GOT3 (cell line): ENCODE measurements around the gene NUP133.

Experiments
- DNase-seq: peaks from one replicate; lab custom pipeline; 2025; ENCODE audit warnings: mixed read lengths; lab: John Stamatoyannopoulos, UW

Gene NUP133

GRCh38 chr1:229452956-229453801, 55.0 kb downstream of the NUP133 start:
- no peak for DNase-seq

DNA sequence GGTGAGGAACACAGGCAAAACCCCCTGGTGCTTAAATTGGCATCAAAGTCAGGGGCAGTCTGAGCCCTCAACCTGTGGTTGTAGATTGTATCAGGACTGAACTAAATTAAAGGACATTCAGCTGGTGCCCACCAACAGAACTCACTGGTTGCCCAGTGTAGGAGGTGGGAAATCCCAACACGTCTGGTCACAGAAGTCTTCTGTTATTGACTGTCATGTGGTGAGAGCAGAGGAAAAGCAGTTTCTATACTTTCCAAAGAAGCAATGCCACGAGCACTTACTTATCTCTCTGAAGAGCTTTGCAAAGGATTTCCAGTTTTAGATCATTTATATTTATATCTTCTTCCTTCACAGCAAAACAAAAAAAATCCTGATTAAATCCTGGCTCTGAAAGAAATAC, 59.3 kb downstream of the NUP133 start:
- DNase-seq, result no peak

DNA sequence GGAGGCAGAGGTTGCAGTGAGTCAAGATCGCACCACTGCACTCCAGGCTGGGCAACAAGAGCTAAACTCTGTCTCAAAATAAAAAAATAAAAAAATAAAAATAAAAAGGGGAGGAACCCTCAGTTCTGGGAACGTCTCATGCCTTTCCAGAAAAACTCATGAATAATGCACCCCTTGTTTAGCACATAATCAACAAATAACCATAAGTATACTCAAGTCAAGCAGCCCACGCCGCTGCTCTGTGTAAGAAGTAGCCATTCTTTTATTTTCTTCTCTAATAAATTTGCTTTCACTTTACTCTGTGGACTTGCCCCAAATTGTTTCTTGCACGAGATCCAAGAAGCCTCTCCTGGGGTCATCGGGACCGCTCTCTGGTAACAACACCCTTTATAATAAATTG, 59.8 kb downstream of the NUP133 start:
- DNase-seq, result no peak

DNA sequence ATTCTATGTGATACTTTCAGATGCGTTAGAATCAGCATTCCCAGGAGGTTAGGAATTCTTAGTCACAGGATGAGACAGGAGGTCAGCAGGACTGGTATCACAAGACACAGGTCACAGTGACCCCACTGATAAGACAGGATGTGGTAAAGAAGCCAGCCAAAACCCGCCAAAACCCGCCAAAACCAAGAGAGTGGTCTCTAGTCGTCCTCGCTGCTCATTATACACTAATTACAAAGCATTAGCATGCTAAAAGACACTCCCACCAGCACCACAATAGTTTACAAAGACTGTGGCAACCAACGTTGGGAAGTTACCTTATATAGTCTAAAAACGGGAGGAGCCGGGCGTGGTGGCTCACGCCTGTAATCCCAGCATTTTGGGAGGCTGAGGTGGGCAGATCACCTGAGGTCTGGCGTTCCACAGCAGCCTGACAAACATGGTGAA, 60.3 kb downstream of the NUP133 start:
- no peak for DNase-seq

- DNase-seq, result no peak
Observed at GRCh38 chr1:229445828-229446227, 62.3 kb downstream of the NUP133 start.

- DNase-seq, result no peak
Observed at GRCh38 chr1:229440851-229441537, 67.1 kb downstream of the NUP133 start.

- no peak for DNase-seq
Observed at GRCh38 chr1:229438021-229438420, 70.1 kb downstream of the NUP133 start.

DNA sequence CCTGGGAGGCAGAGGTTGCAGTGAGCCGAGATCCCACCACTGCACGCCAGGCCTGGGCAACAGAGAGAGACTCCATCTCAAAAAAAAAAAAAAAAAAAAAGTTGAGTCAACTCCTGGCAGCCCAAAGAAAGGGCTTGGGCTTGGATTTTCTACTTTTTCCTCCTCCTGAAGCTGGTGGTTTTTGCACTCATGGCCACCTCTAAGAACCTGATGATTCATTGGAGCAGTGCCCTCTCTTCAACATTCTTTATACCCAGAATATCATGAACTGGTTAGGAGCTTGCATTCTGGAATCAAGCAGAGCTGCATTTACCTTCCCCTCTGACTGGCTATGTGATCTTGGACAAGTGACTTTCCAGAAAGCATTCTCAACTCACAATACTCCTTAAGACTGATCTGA, 70.7 kb downstream of the NUP133 start:
- DNase-seq, result no peak

DNA sequence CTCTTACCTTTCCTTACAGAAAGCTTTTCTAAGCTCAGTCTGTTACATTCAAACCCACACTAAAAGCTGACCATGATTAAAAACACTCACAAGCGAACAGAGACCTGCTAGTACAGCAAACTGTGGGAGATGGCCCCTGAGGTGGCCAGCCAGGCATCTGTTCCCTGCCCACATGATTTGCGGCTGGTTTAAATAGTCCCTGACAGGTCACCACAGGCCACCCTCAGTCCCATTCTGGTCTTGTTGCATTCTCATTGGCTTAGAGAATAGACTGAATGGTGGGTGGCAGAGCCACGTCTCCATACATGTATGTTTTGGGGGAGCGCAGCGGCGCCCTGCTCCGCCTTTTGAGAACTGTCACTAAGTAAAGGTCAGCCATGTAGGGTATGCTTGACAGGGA, 71.9 kb downstream of the NUP133 start:
- no peak for DNase-seq

- DNase-seq, result no peak
Observed at GRCh38 chr1:229434641-229435051, 73.5 kb downstream of the NUP133 start.

GRCh38 chr1:229434005-229434640, 74.0 kb downstream of the NUP133 start, which contains the start of gene ACTA1:
Gene ACTA1, minus strand, starts transcription at chr1:229434094. Its CDS starts 979 bp downstream, at chr1:229433115.
- DNase-seq, result no peak

- no peak for DNase-seq
Observed at GRCh38 chr1:229433364-229434004, 74.7 kb downstream of the NUP133 start.

- no peak for DNase-seq
Observed at GRCh38 chr1:229432905-229433304, 75.2 kb downstream of the NUP133 start.

- no peak for DNase-seq
Observed at GRCh38 chr1:229432116-229432461, 76.1 kb downstream of the NUP133 start.

DNA sequence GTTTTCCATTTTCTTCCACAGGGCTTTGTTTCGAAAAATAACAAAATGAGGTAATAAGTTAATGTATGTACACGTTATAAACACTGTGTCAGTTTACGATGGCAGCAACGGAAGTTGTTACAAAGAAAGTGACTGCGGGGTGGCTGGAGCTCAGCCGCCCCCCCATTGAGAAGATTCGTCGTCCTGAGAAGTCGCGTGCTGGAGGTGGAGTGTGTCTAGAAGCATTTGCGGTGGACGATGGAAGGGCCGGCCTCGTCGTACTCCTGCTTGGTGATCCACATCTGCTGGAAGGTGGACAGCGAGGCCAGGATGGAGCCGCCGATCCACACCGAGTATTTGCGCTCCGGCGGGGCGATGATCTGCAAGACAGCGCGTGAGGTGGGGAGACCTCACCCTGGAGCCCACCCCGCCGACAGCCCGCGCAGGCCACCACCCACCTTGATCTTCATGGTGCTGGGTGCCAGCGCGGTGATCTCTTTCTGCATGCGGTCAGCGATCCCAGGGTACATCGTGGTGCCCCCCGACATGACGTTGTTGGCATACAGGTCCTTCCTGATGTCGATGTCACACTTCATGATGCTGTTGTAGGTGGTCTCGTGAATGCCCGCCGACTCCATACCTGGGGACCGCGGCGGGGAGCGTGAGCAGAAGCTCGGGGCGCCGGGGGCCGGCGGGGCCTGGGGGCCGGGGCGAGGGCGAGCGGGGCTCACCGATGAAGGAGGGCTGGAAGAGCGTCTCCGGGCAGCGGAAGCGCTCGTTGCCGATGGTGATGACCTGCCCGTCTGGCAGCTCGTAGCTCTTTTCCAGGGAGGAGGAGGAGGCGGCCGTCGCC, 76.6 kb downstream of the NUP133 start:
- DNase-seq, result no peak

DNA sequence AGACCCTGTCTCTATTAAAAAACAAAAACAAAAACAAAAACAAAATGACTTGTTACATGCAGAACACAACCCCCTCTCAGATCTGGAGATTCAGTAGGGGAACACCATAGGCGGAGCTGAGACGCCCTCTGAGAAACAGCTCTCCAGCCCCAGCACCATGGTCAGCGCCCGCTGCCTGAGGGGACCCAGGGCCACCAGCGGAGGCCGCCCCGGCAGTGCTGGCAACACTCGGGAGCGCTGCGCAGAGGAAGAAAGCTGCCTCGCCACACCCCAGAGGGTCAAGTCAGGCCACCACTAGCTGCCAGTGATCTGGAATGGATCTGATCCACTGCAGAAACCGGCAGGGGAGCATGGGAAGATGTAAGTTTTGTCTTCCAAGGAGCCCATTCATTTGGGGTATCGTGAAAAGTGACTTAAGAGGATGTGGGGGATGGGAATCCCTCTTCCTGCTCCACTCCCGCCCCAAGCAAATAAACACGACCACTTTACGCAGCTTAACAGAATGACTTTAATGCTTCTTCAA, 77.3 kb downstream of the NUP133 start:
- DNase-seq, result no peak

- no peak for DNase-seq
Observed at GRCh38 chr1:229428256-229428655, 79.9 kb downstream of the NUP133 start.

DNA sequence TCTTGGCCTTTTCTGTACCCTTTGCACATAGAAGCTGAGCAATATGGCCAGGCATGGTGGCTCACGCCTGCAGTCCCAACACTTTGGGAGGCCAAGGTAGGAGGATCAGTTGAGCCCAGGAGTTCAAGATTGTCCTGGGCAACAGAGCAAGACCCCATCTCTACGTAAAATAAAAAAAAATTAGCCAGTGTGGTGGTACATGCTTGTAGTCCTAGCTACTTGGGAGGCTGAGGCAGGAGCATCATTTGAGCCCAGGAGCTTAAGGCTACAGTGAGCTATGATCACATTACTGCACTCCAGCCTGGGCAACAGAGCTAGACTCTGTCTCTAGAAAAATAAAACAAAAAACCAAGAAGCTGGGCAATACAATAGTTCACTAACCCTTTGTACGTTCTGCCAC, 80.6 kb downstream of the NUP133 start:
- no peak for DNase-seq

- no peak for DNase-seq
Observed at GRCh38 chr1:229425564-229426159, 82.5 kb downstream of the NUP133 start.

DNA sequence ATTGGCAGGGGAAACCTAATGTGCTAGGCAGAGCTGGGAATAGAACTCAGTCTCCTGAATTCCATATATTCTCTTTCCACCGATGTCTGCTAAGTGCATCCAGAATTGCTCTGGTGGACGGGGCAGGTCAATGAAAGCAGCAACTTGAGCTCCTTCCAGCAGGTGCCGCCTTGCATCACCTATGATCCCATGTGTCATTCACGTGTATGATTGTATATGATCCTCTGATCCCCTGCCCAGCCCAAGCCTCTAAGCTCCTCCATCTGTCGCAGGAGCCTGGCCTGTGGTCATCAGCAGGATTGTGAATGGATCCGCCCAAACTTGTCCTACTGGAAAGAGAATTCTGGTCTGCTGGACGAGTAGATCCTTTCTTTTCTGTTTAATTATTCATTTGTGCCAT, 87.4 kb downstream of the NUP133 start:
- DNase-seq, result no peak

DNA sequence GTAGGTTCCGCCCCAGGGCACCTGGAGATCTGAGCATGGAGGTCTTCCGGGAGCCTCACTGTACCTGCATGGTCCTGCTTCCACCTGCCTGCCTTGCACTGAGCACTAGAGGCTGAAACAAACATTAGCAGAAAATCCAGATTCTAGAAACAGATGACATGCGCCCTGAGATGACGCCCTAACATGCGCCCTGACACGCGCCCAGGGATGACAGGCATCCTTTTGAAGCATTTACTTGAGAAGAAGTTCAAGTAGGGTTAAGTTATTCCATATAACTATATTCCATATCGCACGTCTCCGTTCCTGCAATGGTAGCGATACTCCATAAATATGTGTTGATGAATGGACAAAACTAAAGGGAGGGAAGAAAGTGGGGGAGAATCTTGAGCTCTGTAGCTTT, 87.9 kb downstream of the NUP133 start:
- no peak for DNase-seq
